T-helper 1 cell treated with Interleukin-12 subunit alpha and Interleukin-12 subunit beta and Interleukin-4 antibody, amounts not matched to agents 30 μg/mL and 1 μg/mL, for 36 hours (primary cell): Measurements from ENCODE around the gene SUSD2.
"Not testable (repeated sequence)": the region's sequence is repeated elsewhere in the genome, so short reads cannot be mapped to it uniquely, and the experiment has no call there.

Source experiments
- H3K27ac Mint-ChIP-seq: one replicate; pipeline ENCODE4 v1.8.0; 2021; ENCODE audit warnings: mild to moderate bottlenecking, mixed read lengths
- H3K27me3 Mint-ChIP-seq: one replicate; pipeline ENCODE4 v1.8.0; 2021; ENCODE audit warnings: low read depth, mixed read lengths
- H3K36me3 Mint-ChIP-seq: one replicate; pipeline ENCODE4 v1.8.0; 2021; ENCODE audit warnings: low read depth, mixed read lengths
- H3K4me1 Mint-ChIP-seq: one replicate; pipeline ENCODE4 v1.8.0; 2021; ENCODE audit warnings: low read depth, mixed read lengths
- H3K4me3 Mint-ChIP-seq: one replicate; pipeline ENCODE4 v1.8.0; 2021; ENCODE audit warnings: mild to moderate bottlenecking, moderate library complexity, mixed read lengths
- H3K9me3 Mint-ChIP-seq: one replicate; pipeline ENCODE4 v1.8.0; 2021; ENCODE audit warnings: mixed read lengths

SUSD2 gene

GRCh38 chr22:24224468-24224867 lies 43.2 kb downstream of the SUSD2 start:
- Mint-ChIP-seq H3K4me1 (no peaks in the 10 kb centered on the region), H3K36me3 (peaks cover 2% of the 10 kb centered on the region), H3K9me3 (no peaks in the 10 kb centered on the region), H3K27me3 (no peaks in the 10 kb centered on the region), H3K27ac (no peak overlapping the region), H3K4me3 (no peak overlapping the region)

DNA sequence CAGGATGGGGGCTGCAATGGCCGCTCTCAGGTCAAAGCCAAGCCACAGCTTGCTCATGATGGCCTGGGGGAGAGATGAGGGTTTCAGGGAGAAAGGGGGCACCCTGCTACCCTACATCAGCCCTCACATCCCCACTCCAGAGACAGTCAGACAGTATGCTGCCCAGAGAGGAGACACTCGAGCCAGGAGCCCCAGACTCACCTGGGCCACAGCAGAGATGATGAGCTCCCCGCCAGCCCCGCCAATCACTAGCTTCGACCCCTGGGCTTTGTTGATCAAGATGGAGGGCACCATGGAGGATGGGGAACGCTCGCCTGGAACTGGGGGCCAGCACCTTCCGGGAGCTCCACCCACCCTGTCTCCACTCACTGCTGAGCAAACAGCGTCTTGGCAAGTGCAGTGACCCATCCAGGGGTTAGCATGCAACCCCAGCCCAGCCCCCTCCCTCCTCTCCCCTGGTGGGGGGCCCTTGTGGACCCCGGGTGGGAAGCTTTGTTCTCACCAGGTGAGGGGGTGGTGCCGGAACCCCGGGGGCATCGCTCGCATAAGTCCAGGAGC lies 43.8 kb downstream of the SUSD2 start:
- Mint-ChIP-seq H3K4me3 (no peak overlapping the region), H3K36me3 (peaks cover 2% of the 10 kb centered on the region), H3K9me3 (no peaks in the 10 kb centered on the region), H3K4me1 (no peaks in the 10 kb centered on the region), H3K27me3 (no peaks in the 10 kb centered on the region), H3K27ac (no peak overlapping the region)

DNA sequence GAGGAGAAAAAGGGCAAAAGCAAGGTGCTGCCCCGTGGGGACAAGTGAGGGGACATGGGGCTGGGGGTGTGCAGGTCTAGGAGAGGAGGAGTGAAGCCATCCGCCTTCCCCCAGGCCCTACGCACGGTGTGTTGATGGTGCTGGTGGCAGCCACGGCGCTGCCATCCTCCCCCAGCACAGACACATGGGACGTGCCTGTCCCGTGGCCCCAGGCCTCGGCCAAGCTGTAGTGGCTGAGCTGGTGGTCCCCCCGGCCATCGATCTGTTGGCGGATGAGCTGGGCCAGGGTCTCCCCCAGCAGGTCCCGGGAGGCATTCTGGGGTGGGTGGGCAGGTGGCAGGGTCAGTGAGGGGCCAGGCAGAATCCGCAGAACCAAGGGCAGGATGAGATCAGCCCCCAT lies 44.7 kb downstream of the SUSD2 start:
- Mint-ChIP-seq H3K27me3 (no peaks in the 10 kb centered on the region), H3K27ac (no peak overlapping the region), H3K4me1 (no peaks in the 10 kb centered on the region), H3K4me3 (no peak overlapping the region), H3K36me3 (peaks cover 2% of the 10 kb centered on the region), H3K9me3 (no peaks in the 10 kb centered on the region)

GRCh38 chr22:24230911-24231656 lies 49.8 kb downstream of the SUSD2 start:
- Mint-ChIP-seq H3K27ac (peak overlapping the region; percentile 35), H3K9me3 (no peaks in the 10 kb centered on the region), H3K4me3 (no peak overlapping the region), H3K4me1 (peaks cover 3% of the 10 kb centered on the region), H3K27me3 (no peaks in the 10 kb centered on the region), H3K36me3 (peaks cover 2% of the 10 kb centered on the region)

DNA sequence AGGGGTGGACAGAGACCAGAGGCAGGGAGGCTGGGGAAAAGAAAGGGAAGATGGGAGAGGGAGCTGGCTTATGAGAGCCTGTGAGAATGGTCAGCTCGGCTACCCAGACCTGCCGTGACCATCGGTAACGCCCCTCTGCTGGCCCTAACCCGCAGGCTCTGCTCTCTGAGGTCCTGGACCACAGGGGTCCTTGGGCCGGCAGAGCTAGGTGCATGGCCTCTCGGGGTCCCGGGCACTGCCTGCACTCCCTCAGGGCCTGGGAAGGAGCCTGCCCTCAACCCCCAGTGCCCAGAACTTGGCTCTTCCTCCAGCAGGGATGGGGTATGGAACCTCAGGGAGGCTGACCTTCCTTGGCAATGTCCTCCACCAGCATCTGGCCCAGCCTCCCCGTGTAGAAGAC lies 50.4 kb downstream of the SUSD2 start:
- H3K27ac Mint-ChIP-seq = no peak overlapping the region
- H3K4me1 Mint-ChIP-seq = peaks cover 4% of the 10 kb centered on the region
- no peak overlapping the region for H3K4me3 Mint-ChIP-seq
- peaks cover 2% of the 10 kb centered on the region for H3K36me3 Mint-ChIP-seq
- no peaks in the 10 kb centered on the region for H3K27me3 Mint-ChIP-seq
- H3K9me3 Mint-ChIP-seq = no peaks in the 10 kb centered on the region

- peaks cover 2% of the 10 kb centered on the region for H3K36me3 Mint-ChIP-seq
- H3K27me3 Mint-ChIP-seq = no peaks in the 10 kb centered on the region
- no peak overlapping the region for H3K27ac Mint-ChIP-seq
Measured at GRCh38 chr22:24232124-24232523, 50.8 kb downstream of the SUSD2 start.

DNA sequence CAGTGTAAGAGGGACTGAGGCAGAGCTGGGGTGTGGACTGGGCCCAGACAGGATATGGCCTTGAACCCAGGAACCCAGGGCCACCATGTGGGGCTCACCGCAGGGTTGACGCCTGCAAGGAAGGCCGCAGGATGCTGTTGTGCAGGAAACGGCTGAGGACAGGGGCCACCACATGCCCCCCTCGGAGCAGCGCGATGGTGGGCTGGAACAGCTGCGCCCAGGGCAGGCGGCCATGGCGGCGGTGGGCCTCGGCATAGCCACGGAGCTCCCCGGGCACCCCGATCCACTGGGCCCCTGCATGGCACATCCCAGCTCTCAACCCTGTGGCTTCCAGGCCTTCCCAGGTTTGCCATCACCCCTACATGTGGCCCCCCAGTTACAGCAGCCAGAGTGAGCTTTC lies 51.4 kb downstream of the SUSD2 start:
- Mint-ChIP-seq H3K27me3 (no peaks in the 10 kb centered on the region), H3K4me3 (no peak overlapping the region), H3K27ac (no peak overlapping the region), H3K9me3 (no peaks in the 10 kb centered on the region), H3K36me3 (no peaks in the 10 kb centered on the region), H3K4me1 (peaks cover 4% of the 10 kb centered on the region)

More at GRCh38 chr22:24232124-24232523, 50.8 kb downstream of the SUSD2 start:
- Mint-ChIP-seq H3K4me1 (peaks cover 4% of the 10 kb centered on the region), H3K4me3 (no peak overlapping the region), H3K9me3 (no peaks in the 10 kb centered on the region)

- H3K27me3 Mint-ChIP-seq = no peaks in the 10 kb centered on the region
- no peak overlapping the region for H3K27ac Mint-ChIP-seq
- H3K4me1 Mint-ChIP-seq = peaks cover 4% of the 10 kb centered on the region
- no peaks in the 10 kb centered on the region for H3K9me3 Mint-ChIP-seq
- H3K36me3 Mint-ChIP-seq = no peaks in the 10 kb centered on the region
- no peak overlapping the region for H3K4me3 Mint-ChIP-seq
Measured at GRCh38 chr22:24233235-24233634, 51.9 kb downstream of the SUSD2 start.

DNA sequence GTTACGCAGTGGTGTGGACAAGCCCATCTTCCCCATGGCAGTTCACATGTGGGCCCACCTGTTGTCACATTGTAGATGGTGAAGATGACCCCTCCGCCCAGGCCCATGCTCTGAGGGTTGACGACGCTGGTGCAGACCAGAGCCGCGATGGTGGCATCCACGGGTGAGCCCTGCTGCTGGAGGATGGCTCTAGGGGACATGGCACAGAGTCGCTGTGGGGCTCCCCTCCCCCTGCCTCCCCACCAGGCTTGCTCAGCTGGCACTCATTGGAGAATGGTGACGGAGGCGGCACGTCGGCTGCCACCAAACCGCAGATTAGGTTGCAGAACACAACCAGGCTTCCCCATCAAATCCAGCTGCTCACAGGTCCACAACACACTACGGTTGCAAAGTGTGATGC lies 52.5 kb downstream of the SUSD2 start:
- Mint-ChIP-seq H3K4me3 (no peak overlapping the region), H3K4me1 (peaks cover 4% of the 10 kb centered on the region), H3K27me3 (no peaks in the 10 kb centered on the region), H3K36me3 (no peaks in the 10 kb centered on the region), H3K27ac (no peak overlapping the region), H3K9me3 (no peaks in the 10 kb centered on the region)

- Mint-ChIP-seq H3K27me3 (no peaks in the 10 kb centered on the region), H3K36me3 (no peaks in the 10 kb centered on the region), H3K4me3 (no peak overlapping the region), H3K27ac (no peak overlapping the region), H3K4me1 (peaks cover 13% of the 10 kb centered on the region), H3K9me3 (no peaks in the 10 kb centered on the region)
Measured at GRCh38 chr22:24235315-24235714, 54.0 kb downstream of the SUSD2 start.

GRCh38 chr22:24236656-24237055 lies 55.4 kb downstream of the SUSD2 start:
- no peak overlapping the region for H3K27ac Mint-ChIP-seq
- H3K36me3 Mint-ChIP-seq = no peaks in the 10 kb centered on the region
- H3K4me1 Mint-ChIP-seq = peaks cover 20% of the 10 kb centered on the region
- no peaks in the 10 kb centered on the region for H3K27me3 Mint-ChIP-seq
- no peak overlapping the region for H3K4me3 Mint-ChIP-seq
- no peaks in the 10 kb centered on the region for H3K9me3 Mint-ChIP-seq

DNA sequence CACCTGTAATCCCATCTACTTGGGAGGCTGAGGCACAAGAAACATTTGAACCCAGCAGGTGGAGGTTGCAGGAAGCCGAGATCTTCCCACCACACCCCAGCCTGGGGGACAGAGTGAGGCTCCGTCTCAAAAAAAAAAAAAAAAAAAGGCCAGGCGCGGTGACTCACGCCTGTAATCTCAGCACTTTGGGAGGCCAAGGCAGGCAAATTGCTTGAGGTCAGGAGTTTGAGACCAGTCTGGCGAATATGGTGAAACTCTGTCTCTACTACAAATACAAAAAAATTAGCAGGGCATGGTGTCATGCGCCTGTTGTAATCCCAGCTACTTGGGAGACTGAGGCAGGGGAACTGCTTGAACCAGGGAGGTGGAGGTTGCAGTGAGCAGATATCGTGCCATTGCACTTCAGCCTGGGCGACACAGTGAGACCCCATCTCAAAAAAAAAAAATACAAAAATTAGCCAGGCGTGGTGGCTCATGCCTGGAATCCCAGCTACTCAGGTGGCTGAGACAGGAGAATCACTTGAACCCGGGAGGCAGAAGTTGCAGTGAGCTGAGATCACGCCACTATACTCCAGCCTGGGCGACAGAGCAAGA lies 56.9 kb downstream of the SUSD2 start:
- not testable (repeated sequence) for H3K27ac Mint-ChIP-seq, H3K9me3 Mint-ChIP-seq, H3K36me3 Mint-ChIP-seq

More for the DNA sequence above, 56.9 kb downstream of the SUSD2 start:
- not testable (repeated sequence) for H3K27me3 Mint-ChIP-seq, H3K4me3 Mint-ChIP-seq
- H3K4me1 Mint-ChIP-seq = peaks cover 34% of the 10 kb centered on the region
